HFFc6 (cell line): ENCODE data around the gene SERPINA3. TPM values are rescaled to one million over a fixed set of nuclear protein-coding genes. Genes with fewer than 3 reads are reported as not detected.

Experiments
- DNase-seq: peaks from one replicate; pipeline ENCODE4 v3.0.0-alpha.2; 2018
- H3K27ac Mint-ChIP-seq: 2 replicates; pipeline ENCODE4 v1.8.0; 2020; ENCODE audit warnings: mild to moderate bottlenecking, mixed read lengths
- H3K27me3 Mint-ChIP-seq: 2 replicates; pipeline ENCODE4 v1.8.0; 2021; ENCODE audit warnings: mild to moderate bottlenecking, moderate library complexity, mixed read lengths; ENCODE audit not compliant: insufficient read depth
- H3K36me3 Mint-ChIP-seq: 2 replicates; pipeline ENCODE4 v1.8.0; 2021; ENCODE audit warnings: low read depth, mixed read lengths
- H3K4me1 Mint-ChIP-seq: 2 replicates; pipeline ENCODE4 v1.8.0; 2020; ENCODE audit warnings: low read depth, mixed read lengths
- H3K4me3 Mint-ChIP-seq: 2 replicates; pipeline ENCODE4 v1.8.0; 2020; ENCODE audit warnings: mild to moderate bottlenecking, moderate library complexity, mixed read lengths
- H3K9me3 Mint-ChIP-seq: 2 replicates; pipeline ENCODE4 v1.8.0; 2020; ENCODE audit warnings: mild to moderate bottlenecking, mixed read lengths
- total RNA-seq, 6 experiments: library from RNA; stranded (reverse); fragmentation: NEBNext Ultra II Directional; extraction: Animal tissue kit (Norgen Biotek cat#: 25700); gene quantifications; 2 replicates in 1 of 6; 3 replicates in 5 of 6; pipeline ENCODE4 v1.2.3, GENCODE V29; 2021
- TF ChIP-seq, protein P1 (sequence below): fragments of 200-600 bp; sonication (generic); IDR thresholded peaks from 2 replicates; pipeline ENCODE4 v1.5.0; 2021; ENCODE audit warnings: antibody characterized with exemption, mild to moderate bottlenecking

SERPINA3 gene
- total RNA-seq, 6 experiments from 2014 or later: not detected

GRCh38 chr14:94641632-94641955 lies 29.4 kb downstream of the SERPINA3 start:
- Mint-ChIP-seq H3K4me3 (no peak overlapping the region), H3K27me3 (peaks cover 3% of the 10 kb centered on the region; the same call in 1 of the 2 replicates), H3K36me3 (peaks cover 8% of the 10 kb centered on the region; the same call in 1 of the 2 replicates), H3K27ac (no peak overlapping the region), H3K9me3 (peaks cover 66% of the 10 kb centered on the region), H3K4me1 (no peaks in the 10 kb centered on the region)
- TF ChIP-seq, protein P1, sequence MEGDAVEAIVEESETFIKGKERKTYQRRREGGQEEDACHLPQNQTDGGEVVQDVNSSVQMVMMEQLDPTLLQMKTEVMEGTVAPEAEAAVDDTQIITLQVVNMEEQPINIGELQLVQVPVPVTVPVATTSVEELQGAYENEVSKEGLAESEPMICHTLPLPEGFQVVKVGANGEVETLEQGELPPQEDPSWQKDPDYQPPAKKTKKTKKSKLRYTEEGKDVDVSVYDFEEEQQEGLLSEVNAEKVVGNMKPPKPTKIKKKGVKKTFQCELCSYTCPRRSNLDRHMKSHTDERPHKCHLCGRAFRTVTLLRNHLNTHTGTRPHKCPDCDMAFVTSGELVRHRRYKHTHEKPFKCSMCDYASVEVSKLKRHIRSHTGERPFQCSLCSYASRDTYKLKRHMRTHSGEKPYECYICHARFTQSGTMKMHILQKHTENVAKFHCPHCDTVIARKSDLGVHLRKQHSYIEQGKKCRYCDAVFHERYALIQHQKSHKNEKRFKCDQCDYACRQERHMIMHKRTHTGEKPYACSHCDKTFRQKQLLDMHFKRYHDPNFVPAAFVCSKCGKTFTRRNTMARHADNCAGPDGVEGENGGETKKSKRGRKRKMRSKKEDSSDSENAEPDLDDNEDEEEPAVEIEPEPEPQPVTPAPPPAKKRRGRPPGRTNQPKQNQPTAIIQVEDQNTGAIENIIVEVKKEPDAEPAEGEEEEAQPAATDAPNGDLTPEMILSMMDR: no peak
- no peak for DNase-seq

DNA sequence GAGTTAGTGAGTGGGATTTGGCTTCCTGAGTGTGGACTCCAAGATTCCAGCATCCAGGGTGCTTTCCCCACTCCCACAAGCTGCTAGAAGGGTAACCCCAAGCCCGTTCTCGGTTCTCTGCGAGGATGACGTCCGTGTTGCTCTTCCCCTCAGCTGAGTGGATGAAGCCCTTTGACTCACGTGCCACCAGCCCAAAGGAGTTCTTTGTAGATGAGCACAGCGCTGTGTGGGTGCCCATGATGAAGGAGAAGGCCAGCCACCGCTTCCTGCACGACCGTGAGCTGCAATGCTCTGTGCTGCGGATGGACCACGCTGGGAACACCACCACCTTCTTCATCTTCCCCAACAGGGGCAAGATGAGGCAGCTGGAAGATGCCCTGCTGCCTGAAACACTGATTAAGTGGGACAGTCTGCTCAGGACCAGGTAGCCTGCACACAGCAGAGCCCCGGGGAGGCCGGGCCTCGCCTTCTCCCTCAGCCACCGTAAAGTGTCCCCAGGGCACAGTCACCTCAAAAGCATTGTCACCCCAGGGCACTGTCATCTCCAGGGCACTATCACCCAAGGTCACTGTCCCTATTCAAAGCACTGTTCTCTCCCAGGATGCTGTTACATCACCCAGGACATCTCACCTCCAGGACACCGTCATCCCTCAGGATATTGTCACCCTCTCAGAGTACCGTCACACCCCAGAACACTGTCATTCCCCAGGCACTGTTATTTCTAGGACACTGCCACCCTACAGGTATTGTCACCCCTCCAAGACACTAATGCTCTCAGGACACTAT lies 31.3 kb downstream of the SERPINA3 start:
- Mint-ChIP-seq H3K9me3 (peaks cover 63% of the 10 kb centered on the region), H3K4me1 (no peaks in the 10 kb centered on the region), H3K27ac (no peak overlapping the region), H3K4me3 (no peak overlapping the region), H3K36me3 (peaks cover 8% of the 10 kb centered on the region; the same call in 1 of the 2 replicates), H3K27me3 (peaks cover 3% of the 10 kb centered on the region; the same call in 1 of the 2 replicates)
- no peak for DNase-seq
- TF ChIP-seq, protein P1: no peak

GRCh38 chr14:94644102-94644535 lies 31.9 kb downstream of the SERPINA3 start:
- DNase-seq: no peak
- Mint-ChIP-seq H3K9me3 (peaks cover 62% of the 10 kb centered on the region), H3K4me3 (no peak overlapping the region), H3K36me3 (peaks cover 4% of the 10 kb centered on the region; the same call in 1 of the 2 replicates), H3K27me3 (peaks cover 3% of the 10 kb centered on the region; the same call in 1 of the 2 replicates), H3K27ac (no peak overlapping the region), H3K4me1 (no peaks in the 10 kb centered on the region)
- TF ChIP-seq, protein P1: no peak

GRCh38 chr14:94646066-94646465 lies 33.9 kb downstream of the SERPINA3 start:
- H3K9me3 Mint-ChIP-seq: peaks cover 48% of the 10 kb centered on the region
- H3K27ac Mint-ChIP-seq: no peak overlapping the region
- no peak overlapping the region for H3K4me3 Mint-ChIP-seq
- H3K4me1 Mint-ChIP-seq: no peaks in the 10 kb centered on the region
- no peak for DNase-seq
- no peaks in the 10 kb centered on the region for H3K27me3 Mint-ChIP-seq
- TF ChIP-seq, protein P1: no peak
- H3K36me3 Mint-ChIP-seq: no peaks in the 10 kb centered on the region; the same call in 1 of the 2 replicates

GRCh38 chr14:94646481-94646880 lies 34.3 kb downstream of the SERPINA3 start:
- H3K4me3 Mint-ChIP-seq: no peak overlapping the region
- TF ChIP-seq, protein P1: no peak
- peaks cover 48% of the 10 kb centered on the region for H3K9me3 Mint-ChIP-seq
- DNase-seq: no peak
- H3K4me1 Mint-ChIP-seq: no peaks in the 10 kb centered on the region
- no peaks in the 10 kb centered on the region; the same call in 1 of the 2 replicates for H3K36me3 Mint-ChIP-seq
- no peaks in the 10 kb centered on the region for H3K27me3 Mint-ChIP-seq
- H3K27ac Mint-ChIP-seq: no peak overlapping the region
